SK-N-SH treated with all-trans-retinoic acid at 6 μM for 48 hours (cell line): Measurements from ENCODE around the gene IFI27.

Source experiments
- ATAC-seq: fragments of 200-7000 bp; cut with Tn5 transposase; 3 replicates; pipeline ENCODE4 v1.9.1; 2020; ENCODE audit warnings: mild to moderate bottlenecking, moderate library complexity
- ARNTL ChIP-seq: fragments of 450-650 bp; formaldehyde crosslinking; IDR thresholded peaks from 2 replicates; pipeline ENCODE4 v1.5.0; 2020; ENCODE audit warnings: low read depth, mild to moderate bottlenecking, moderate library complexity, borderline replicate concordance
- BACH2 ChIP-seq: fragments of 250-450 bp; sonication (Bioruptor Pico); IDR thresholded peaks from 2 replicates; pipeline ENCODE4 v1.9.0; 2021; ENCODE audit warnings: mild to moderate bottlenecking, borderline replicate concordance
- ESRRG ChIP-seq: fragments of 250-450 bp; sonication (Bioruptor Pico); IDR thresholded peaks from 2 replicates; pipeline ENCODE4 v1.6.1; 2021; ENCODE audit warnings: mild to moderate bottlenecking
- GLIS3 ChIP-seq: fragments of 250-450 bp; sonication (Bioruptor Pico); IDR thresholded peaks from 2 replicates; pipeline ENCODE4 v1.5.0; 2020; ENCODE audit warnings: mild to moderate bottlenecking, moderate library complexity
- ISL1 ChIP-seq: fragments of 250-450 bp; sonication (Bioruptor Pico); IDR thresholded peaks from 2 replicates; pipeline ENCODE4 v2.1.2; 2022; ENCODE audit warnings: mild to moderate bottlenecking, moderate library complexity
- OSR1 ChIP-seq: fragments of 250-450 bp; sonication (Bioruptor Pico); IDR thresholded peaks from 2 replicates; pipeline ENCODE4 v1.8.0; 2022; ENCODE audit warnings: moderate library complexity, mild to moderate bottlenecking, inconsistent platforms
- POU6F1 ChIP-seq: fragments of 250-450 bp; sonication (Bioruptor Pico); IDR thresholded peaks from 2 replicates; pipeline ENCODE4 v1.8.0; 2021; ENCODE audit warnings: low read depth, mild to moderate bottlenecking, moderate library complexity, borderline replicate concordance
- PPARA ChIP-seq: fragments of 250-450 bp; sonication (Bioruptor Pico); IDR thresholded peaks from 2 replicates; pipeline ENCODE4 v1.5.0; 2020; ENCODE audit warnings: mild to moderate bottlenecking, borderline replicate concordance
- SNAI2 ChIP-seq: fragments of 250-450 bp; sonication (Bioruptor Pico); IDR thresholded peaks from 2 replicates; pipeline ENCODE4 v1.5.0; 2020; ENCODE audit warnings: mild to moderate bottlenecking, moderate library complexity
- TCF4 ChIP-seq: fragments of 250-450 bp; sonication (Bioruptor Pico); IDR thresholded peaks from 2 replicates; pipeline ENCODE4 v1.8.0; 2021; ENCODE audit warnings: mild to moderate bottlenecking, moderate library complexity, borderline replicate concordance
- TOX ChIP-seq: fragments of 250-450 bp; sonication (Bioruptor Pico); IDR thresholded peaks from 2 replicates; pipeline ENCODE4 v1.8.0; 2021; ENCODE audit warnings: mild to moderate bottlenecking, moderate library complexity, borderline replicate concordance
- TSHZ2 ChIP-seq: fragments of 250-450 bp; sonication (Bioruptor Pico); IDR thresholded peaks from 2 replicates; pipeline ENCODE4 v1.5.0; 2020; ENCODE audit warnings: mild to moderate bottlenecking, moderate library complexity
- ZC3H10 ChIP-seq: fragments of 250-450 bp; sonication (Bioruptor Pico); IDR thresholded peaks from 2 replicates; pipeline ENCODE4 v1.5.1; 2021; ENCODE audit warnings: mild to moderate bottlenecking, moderate library complexity
- ZFP30 ChIP-seq: fragments of 450-650 bp; formaldehyde crosslinking; IDR thresholded peaks from 2 replicates; pipeline ENCODE4 v1.5.0; 2022; ENCODE audit warnings: mild to moderate bottlenecking, moderate library complexity
- ZNF565 ChIP-seq: fragments of 450-650 bp; formaldehyde crosslinking; conservative IDR thresholded peaks from 2 replicates; pipeline ENCODE4 v1.5.0; 2020; ENCODE audit warnings: low read depth, mild to moderate bottlenecking, moderate library complexity
- ZNF70 ChIP-seq: fragments of 450-650 bp; formaldehyde crosslinking; IDR thresholded peaks from 2 replicates; pipeline ENCODE4 v1.5.0; 2020; ENCODE audit warnings: mild to moderate bottlenecking, moderate library complexity
- ZNF8 ChIP-seq: fragments of 450-650 bp; formaldehyde crosslinking; IDR thresholded peaks from 2 replicates; pipeline ENCODE4 v1.5.0; 2020; ENCODE audit warnings: mild to moderate bottlenecking, moderate library complexity
- TF ChIP-seq, protein P1 (sequence below): fragments of 250-450 bp; sonication (Bioruptor Pico); IDR thresholded peaks from 2 replicates; pipeline ENCODE4 v1.5.1; 2021; ENCODE audit warnings: mild to moderate bottlenecking, moderate library complexity
- TF ChIP-seq, protein P2 (sequence below): fragments of 250-450 bp; sonication (Bioruptor Pico); IDR thresholded peaks from 2 replicates; pipeline ENCODE4 v1.5.1; 2020; ENCODE audit warnings: low read depth, mild to moderate bottlenecking, moderate library complexity

IFI27 gene

GRCh38 chr14:94135476-94135875, 24.9 kb downstream of the IFI27 start:
- no peak for ATAC-seq
- TF ChIP-seq TSHZ2 (CRISPR knock-in tag) (no peak), GLIS3 (CRISPR knock-in tag) (no peak), ZNF565 (CRISPR knock-in tag) (no peak), ZNF70 (CRISPR knock-in tag) (no peak), ZFP30 (no peak), PPARA (CRISPR knock-in tag) (no peak), ZC3H10 (CRISPR knock-in tag) (no peak), BACH2 (CRISPR knock-in tag) (no peak), POU6F1 (no peak), TOX (CRISPR knock-in tag) (no peak), ZNF8 (CRISPR knock-in tag) (no peak), ARNTL (CRISPR knock-in tag) (no peak), TCF4 (CRISPR knock-in tag) (no peak), SNAI2 (no peak), ESRRG (CRISPR knock-in tag) (no peak)
- TF ChIP-seq, protein P1, sequence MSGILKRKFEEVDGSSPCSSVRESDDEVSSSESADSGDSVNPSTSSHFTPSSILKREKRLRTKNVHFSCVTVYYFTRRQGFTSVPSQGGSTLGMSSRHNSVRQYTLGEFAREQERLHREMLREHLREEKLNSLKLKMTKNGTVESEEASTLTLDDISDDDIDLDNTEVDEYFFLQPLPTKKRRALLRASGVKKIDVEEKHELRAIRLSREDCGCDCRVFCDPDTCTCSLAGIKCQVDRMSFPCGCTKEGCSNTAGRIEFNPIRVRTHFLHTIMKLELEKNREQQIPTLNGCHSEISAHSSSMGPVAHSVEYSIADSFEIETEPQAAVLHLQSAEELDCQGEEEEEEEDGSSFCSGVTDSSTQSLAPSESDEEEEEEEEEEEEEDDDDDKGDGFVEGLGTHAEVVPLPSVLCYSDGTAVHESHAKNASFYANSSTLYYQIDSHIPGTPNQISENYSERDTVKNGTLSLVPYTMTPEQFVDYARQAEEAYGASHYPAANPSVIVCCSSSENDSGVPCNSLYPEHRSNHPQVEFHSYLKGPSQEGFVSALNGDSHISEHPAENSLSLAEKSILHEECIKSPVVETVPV, result no peak
- TF ChIP-seq, protein P2, sequence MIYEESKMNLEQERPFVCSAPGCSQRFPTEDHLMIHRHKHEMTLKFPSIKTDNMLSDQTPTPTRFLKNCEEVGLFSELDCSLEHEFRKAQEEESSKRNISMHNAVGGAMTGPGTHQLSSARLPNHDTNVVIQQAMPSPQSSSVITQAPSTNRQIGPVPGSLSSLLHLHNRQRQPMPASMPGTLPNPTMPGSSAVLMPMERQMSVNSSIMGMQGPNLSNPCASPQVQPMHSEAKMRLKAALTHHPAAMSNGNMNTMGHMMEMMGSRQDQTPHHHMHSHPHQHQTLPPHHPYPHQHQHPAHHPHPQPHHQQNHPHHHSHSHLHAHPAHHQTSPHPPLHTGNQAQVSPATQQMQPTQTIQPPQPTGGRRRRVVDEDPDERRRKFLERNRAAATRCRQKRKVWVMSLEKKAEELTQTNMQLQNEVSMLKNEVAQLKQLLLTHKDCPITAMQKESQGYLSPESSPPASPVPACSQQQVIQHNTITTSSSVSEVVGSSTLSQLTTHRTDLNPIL (CRISPR knock-in tag), result no peak

GRCh38 chr14:94136575-94137331, 26.2 kb downstream of the IFI27 start:
- ATAC-seq, result peak; percentile 96
- TF ChIP-seq, protein P1, result no peak
- TF ChIP-seq TSHZ2 (CRISPR knock-in tag) (no peak), ZNF8 (CRISPR knock-in tag) (no peak), OSR1 (CRISPR knock-in tag) (no peak), ISL1 (CRISPR knock-in tag) (no peak), ZNF70 (CRISPR knock-in tag) (no peak)
- TF ChIP-seq, protein P2 (CRISPR knock-in tag), result no peak
- TF ChIP-seq, all 23 proteins: peak for 0
